Measurements from ENCODE around the gene CD68. TPM values are rescaled to one million over a fixed set of nuclear protein-coding genes. Genes with fewer than 3 reads are reported as not detected.
"Not testable (repeated sequence)": the region's sequence is repeated elsewhere in the genome, so short reads cannot be mapped to it uniquely, and the experiment has no call there.

The CD68 gene
- total RNA-seq, 1 experiment from 2014 or later = 1.8 TPM

GRCh38 chr17:7618608-7619007, 39.2 kb downstream of the CD68 start:
- DNase-seq (ENCODE audit: low spot score) = no peak
- H3K27me3 ChIP-seq (replicated peaks; ENCODE audit: insufficient read depth, low read depth, low read length, poor library complexity) = no peaks in the 10 kb centered on the region
- no peak for TF ChIP-seq EZH2 (IDR thresholded peaks at IDR 0.05; ENCODE audit: borderline replicate concordance, low read depth, low read length, poor library complexity, severe bottlenecking)
- no peak for TF ChIP-seq CTCF (conservative IDR thresholded peaks at IDR 0.05; ENCODE audit: low read depth, low read length)
- no peaks in the 10 kb centered on the region for H3K9me3 ChIP-seq (ENCODE audit: low read depth, low read length, poor library complexity, severe bottlenecking)
- BruUV-seq (replicated peaks) = no TSS peak
- no peak overlapping the region for H3K4me3 ChIP-seq (ENCODE audit: low read depth, low read length, poor library complexity, severe bottlenecking)
- POLR2A ChIA-PET (ENCODE audit: low non-redundant PET) = interaction anchor here (1.1 kb wide), 1 partner anchor 35 kb away, joined by 4 read pairs; the partner anchor contains the start of gene MPDU1
- H3K27ac ChIP-seq (ENCODE audit: low read depth, low read length, poor library complexity, severe bottlenecking) = no peak overlapping the region
- CTCF ChIA-PET = interaction anchor here (0.5 kb wide), 1 partner anchor 473 kb away, joined by 11 read pairs; no protein-coding TSS in a partner anchor
- intact Hi-C loops (cut with micrococcal nuclease; ENCODE audit: unreplicated experiment) = no loop called here
- H3K36me3 ChIP-seq (ENCODE audit: insufficient read depth, low read length, poor library complexity, severe bottlenecking) = no peaks in the 10 kb centered on the region
- no peaks in the 10 kb centered on the region for H3K4me1 ChIP-seq (ENCODE audit: insufficient read depth, low read length, poor library complexity, severe bottlenecking)

GRCh38 chr17:7620835-7621234, 41.4 kb downstream of the CD68 start:
- DNase-seq (ENCODE audit: low spot score) = no peak
- POLR2A ChIA-PET (ENCODE audit: low non-redundant PET) = no interaction called here
- Histone ChIP-seq H3K4me1 (ENCODE audit: insufficient read depth, low read length, poor library complexity, severe bottlenecking) (no peaks in the 10 kb centered on the region), H3K27ac (ENCODE audit: low read depth, low read length, poor library complexity, severe bottlenecking) (no peak overlapping the region), H3K27me3 (replicated peaks; ENCODE audit: insufficient read depth, low read depth, low read length, poor library complexity) (no peaks in the 10 kb centered on the region), H3K4me3 (ENCODE audit: low read depth, low read length, poor library complexity, severe bottlenecking) (no peak overlapping the region), H3K9me3 (ENCODE audit: low read depth, low read length, poor library complexity, severe bottlenecking) (no peaks in the 10 kb centered on the region), H3K36me3 (ENCODE audit: insufficient read depth, low read length, poor library complexity, severe bottlenecking) (no peaks in the 10 kb centered on the region)
- no TSS peak for BruUV-seq (replicated peaks)
- intact Hi-C loops (cut with micrococcal nuclease; ENCODE audit: unreplicated experiment) = no loop called here
- CTCF ChIA-PET = interaction anchor here (0.7 kb wide), 1 partner anchor 106 kb away, joined by 4 read pairs; no protein-coding TSS in a partner anchor
- TF ChIP-seq CTCF (conservative IDR thresholded peaks at IDR 0.05; ENCODE audit: low read depth, low read length) = no peak
- TF ChIP-seq EZH2 (IDR thresholded peaks at IDR 0.05; ENCODE audit: borderline replicate concordance, low read depth, low read length, poor library complexity, severe bottlenecking) = no peak

GRCh38 chr17:7623661-7624060, 44.2 kb downstream of the CD68 start:
- H3K27me3 ChIP-seq (replicated peaks; ENCODE audit: insufficient read depth, low read depth, low read length, poor library complexity) = no peaks in the 10 kb centered on the region
- no peaks in the 10 kb centered on the region for H3K9me3 ChIP-seq (ENCODE audit: low read depth, low read length, poor library complexity, severe bottlenecking)
- intact Hi-C loops (cut with micrococcal nuclease; ENCODE audit: unreplicated experiment) = no loop called here
- ChIA-PET POLR2A (ENCODE audit: low non-redundant PET) (no interaction called here), CTCF (no interaction called here)
- H3K36me3 ChIP-seq (ENCODE audit: insufficient read depth, low read length, poor library complexity, severe bottlenecking) = no peaks in the 10 kb centered on the region
- no peak for TF ChIP-seq EZH2 (IDR thresholded peaks at IDR 0.05; ENCODE audit: borderline replicate concordance, low read depth, low read length, poor library complexity, severe bottlenecking)
- no peak for TF ChIP-seq CTCF (conservative IDR thresholded peaks at IDR 0.05; ENCODE audit: low read depth, low read length)
- no peak overlapping the region for H3K27ac ChIP-seq (ENCODE audit: low read depth, low read length, poor library complexity, severe bottlenecking)
- no TSS peak for BruUV-seq (replicated peaks)
- DNase-seq (ENCODE audit: low spot score) = no peak
- no peak overlapping the region for H3K4me3 ChIP-seq (ENCODE audit: low read depth, low read length, poor library complexity, severe bottlenecking)
- no peaks in the 10 kb centered on the region for H3K4me1 ChIP-seq (ENCODE audit: insufficient read depth, low read length, poor library complexity, severe bottlenecking)

- H3K27me3 ChIP-seq (replicated peaks; ENCODE audit: insufficient read depth, low read depth, low read length, poor library complexity); H3K4me3 ChIP-seq (ENCODE audit: low read depth, low read length, poor library complexity, severe bottlenecking); H3K36me3 ChIP-seq (ENCODE audit: insufficient read depth, low read length, poor library complexity, severe bottlenecking); CTCF ChIA-PET; H3K9me3 ChIP-seq (ENCODE audit: low read depth, low read length, poor library complexity, severe bottlenecking); H3K27ac ChIP-seq (ENCODE audit: low read depth, low read length, poor library complexity, severe bottlenecking); DNase-seq (ENCODE audit: low spot score); H3K4me1 ChIP-seq (ENCODE audit: insufficient read depth, low read length, poor library complexity, severe bottlenecking); BruUV-seq (replicated peaks): not testable (repeated sequence)
- POLR2A ChIA-PET (ENCODE audit: low non-redundant PET) = interaction anchor here (0.6 kb wide), 1 partner anchor 221 kb away, joined by 4 read pairs; no protein-coding TSS in a partner anchor
- intact Hi-C loops (cut with micrococcal nuclease; ENCODE audit: unreplicated experiment) = loop anchor here (5.0 kb wide), 1 partner anchor 62 kb away; the partner anchor contains the start of genes TP53 and WRAP53
Measured at GRCh38 chr17:7625749-7626148, 46.3 kb downstream of the CD68 start.
